ENCODE data around the gene PAX5.

PAX5 gene

GRCh38 chr9:37031902-37032301 lies 2.2 kb downstream of the PAX5 start:
- TF ChIP-seq CTCF (IDR thresholded peaks at IDR 0.05; ENCODE audit: insufficient read depth, low read depth, low read length, missing control alignments): no peak
- H3K4me3 ChIP-seq (ENCODE audit: low read depth, low read length): peak overlapping the region; percentile 87
- DNase-seq (ENCODE audit: low read depth): no peak

- DNase-seq (ENCODE audit: low read depth): no peak
- H3K4me3 ChIP-seq (ENCODE audit: low read depth, low read length): peak overlapping the region; percentile 87
- no peak for TF ChIP-seq CTCF (IDR thresholded peaks at IDR 0.05; ENCODE audit: insufficient read depth, low read depth, low read length, missing control alignments)
Measured at GRCh38 chr9:37031081-37031480, 3.0 kb downstream of the PAX5 start.

- H3K4me3 ChIP-seq (ENCODE audit: low read depth, low read length): peak overlapping the region; percentile 87
- no peak for TF ChIP-seq CTCF (IDR thresholded peaks at IDR 0.05; ENCODE audit: insufficient read depth, low read depth, low read length, missing control alignments)
- DNase-seq (ENCODE audit: low read depth): peak; percentile 88
Measured at GRCh38 chr9:37030611-37030939, 3.5 kb downstream of the PAX5 start.

GRCh38 chr9:37029776-37030610 lies 4.1 kb downstream of the PAX5 start:
- TF ChIP-seq CTCF (IDR thresholded peaks at IDR 0.05; ENCODE audit: insufficient read depth, low read depth, low read length, missing control alignments): no peak
- DNase-seq (ENCODE audit: low read depth): no peak

GRCh38 chr9:37029304-37029775 lies 4.7 kb downstream of the PAX5 start:
- peak overlapping the region; percentile 87 for H3K4me3 ChIP-seq (ENCODE audit: low read depth, low read length)
- DNase-seq (ENCODE audit: low read depth): peak; percentile 75
- peak; percentile 26 for TF ChIP-seq CTCF (IDR thresholded peaks at IDR 0.05; ENCODE audit: insufficient read depth, low read depth, low read length, missing control alignments)

More at GRCh38 chr9:37029776-37030610, 4.1 kb downstream of the PAX5 start:
- peak overlapping the region; percentile 87 for H3K4me3 ChIP-seq (ENCODE audit: low read depth, low read length)

GRCh38 chr9:37028420-37029031 lies 5.5 kb downstream of the PAX5 start:
- H3K4me3 ChIP-seq (ENCODE audit: low read depth, low read length): peak overlapping the region; percentile 87
- no peak for TF ChIP-seq CTCF (IDR thresholded peaks at IDR 0.05; ENCODE audit: insufficient read depth, low read depth, low read length, missing control alignments)
- peak; percentile 51 for DNase-seq (ENCODE audit: low read depth)
